ENCODE data around the gene ZC3H18. TPM values are rescaled to one million over a fixed set of nuclear protein-coding genes. Genes with fewer than 3 reads are reported as not detected.

ZC3H18 gene
- total RNA-seq, 1 experiment from 2014 or later: 61.8 TPM

DNA sequence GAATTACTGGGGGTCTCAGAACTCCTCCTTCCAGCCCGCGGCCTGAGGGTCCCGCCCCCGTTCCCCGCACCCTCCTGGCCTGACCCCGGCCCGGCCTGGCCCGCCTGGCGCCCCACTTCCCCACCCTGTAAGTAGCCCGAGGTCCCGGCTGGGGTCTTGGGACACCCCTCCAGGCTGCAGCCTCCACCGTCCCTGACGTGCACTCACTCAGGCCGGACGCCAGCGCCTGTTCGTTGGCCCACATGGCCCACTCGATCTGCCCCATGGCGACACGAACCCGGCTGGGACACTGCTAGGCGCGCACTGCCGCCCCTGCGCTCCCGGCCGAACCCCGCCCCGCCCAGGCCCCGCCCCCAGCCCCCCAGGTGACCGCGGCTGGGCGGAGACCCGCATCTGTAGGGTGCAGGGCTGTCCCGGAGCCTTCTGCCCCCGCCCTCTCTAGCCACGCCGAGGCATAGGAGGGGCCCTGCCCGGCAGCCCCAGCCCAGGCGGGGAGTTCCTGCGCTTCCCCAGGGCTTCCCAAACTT lies 80.6 kb downstream of the ZC3H18 start, which contains the start of gene CYBA (continued):
- TF ChIP-seq, protein P1, sequence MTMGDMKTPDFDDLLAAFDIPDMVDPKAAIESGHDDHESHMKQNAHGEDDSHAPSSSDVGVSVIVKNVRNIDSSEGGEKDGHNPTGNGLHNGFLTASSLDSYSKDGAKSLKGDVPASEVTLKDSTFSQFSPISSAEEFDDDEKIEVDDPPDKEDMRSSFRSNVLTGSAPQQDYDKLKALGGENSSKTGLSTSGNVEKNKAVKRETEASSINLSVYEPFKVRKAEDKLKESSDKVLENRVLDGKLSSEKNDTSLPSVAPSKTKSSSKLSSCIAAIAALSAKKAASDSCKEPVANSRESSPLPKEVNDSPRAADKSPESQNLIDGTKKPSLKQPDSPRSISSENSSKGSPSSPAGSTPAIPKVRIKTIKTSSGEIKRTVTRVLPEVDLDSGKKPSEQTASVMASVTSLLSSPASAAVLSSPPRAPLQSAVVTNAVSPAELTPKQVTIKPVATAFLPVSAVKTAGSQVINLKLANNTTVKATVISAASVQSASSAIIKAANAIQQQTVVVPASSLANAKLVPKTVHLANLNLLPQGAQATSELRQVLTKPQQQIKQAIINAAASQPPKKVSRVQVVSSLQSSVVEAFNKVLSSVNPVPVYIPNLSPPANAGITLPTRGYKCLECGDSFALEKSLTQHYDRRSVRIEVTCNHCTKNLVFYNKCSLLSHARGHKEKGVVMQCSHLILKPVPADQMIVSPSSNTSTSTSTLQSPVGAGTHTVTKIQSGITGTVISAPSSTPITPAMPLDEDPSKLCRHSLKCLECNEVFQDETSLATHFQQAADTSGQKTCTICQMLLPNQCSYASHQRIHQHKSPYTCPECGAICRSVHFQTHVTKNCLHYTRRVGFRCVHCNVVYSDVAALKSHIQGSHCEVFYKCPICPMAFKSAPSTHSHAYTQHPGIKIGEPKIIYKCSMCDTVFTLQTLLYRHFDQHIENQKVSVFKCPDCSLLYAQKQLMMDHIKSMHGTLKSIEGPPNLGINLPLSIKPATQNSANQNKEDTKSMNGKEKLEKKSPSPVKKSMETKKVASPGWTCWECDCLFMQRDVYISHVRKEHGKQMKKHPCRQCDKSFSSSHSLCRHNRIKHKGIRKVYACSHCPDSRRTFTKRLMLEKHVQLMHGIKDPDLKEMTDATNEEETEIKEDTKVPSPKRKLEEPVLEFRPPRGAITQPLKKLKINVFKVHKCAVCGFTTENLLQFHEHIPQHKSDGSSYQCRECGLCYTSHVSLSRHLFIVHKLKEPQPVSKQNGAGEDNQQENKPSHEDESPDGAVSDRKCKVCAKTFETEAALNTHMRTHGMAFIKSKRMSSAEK (CRISPR knock-in tag; IDR thresholded peaks at IDR 0.05; ENCODE audit: borderline replicate concordance): no peak
- TF ChIP-seq TEAD4 (CRISPR knock-in tag; IDR thresholded peaks at IDR 0.05) (no peak), HMGA2 (CRISPR knock-in tag; IDR thresholded peaks at IDR 0.05) (no peak), ZNF671 (CRISPR knock-in tag; IDR thresholded peaks at IDR 0.05) (no peak), ZNF263 (CRISPR knock-in tag; IDR thresholded peaks at IDR 0.05; ENCODE audit: low read depth) (no peak), NFATC4 (CRISPR knock-in tag; IDR thresholded peaks at IDR 0.05) (no peak), OVOL2 (CRISPR knock-in tag; IDR thresholded peaks at IDR 0.05; ENCODE audit: borderline replicate concordance) (no peak), ZBTB21 (CRISPR knock-in tag; IDR thresholded peaks at IDR 0.05; ENCODE audit: borderline replicate concordance) (no peak), ZNF219 (CRISPR knock-in tag; IDR thresholded peaks at IDR 0.05; ENCODE audit: borderline replicate concordance) (0 out of 2 replicates have a peak, but pooled peaks have one; percentile 38), MXD4 (CRISPR knock-in tag; IDR thresholded peaks at IDR 0.05; ENCODE audit: borderline replicate concordance) (no peak), SMAD4 (CRISPR knock-in tag; IDR thresholded peaks at IDR 0.05) (no peak), NR1H2 (CRISPR knock-in tag; IDR thresholded peaks at IDR 0.05) (no peak), NR2C2 (CRISPR knock-in tag; IDR thresholded peaks at IDR 0.05) (no peak)
- TF ChIP-seq, protein P2, sequence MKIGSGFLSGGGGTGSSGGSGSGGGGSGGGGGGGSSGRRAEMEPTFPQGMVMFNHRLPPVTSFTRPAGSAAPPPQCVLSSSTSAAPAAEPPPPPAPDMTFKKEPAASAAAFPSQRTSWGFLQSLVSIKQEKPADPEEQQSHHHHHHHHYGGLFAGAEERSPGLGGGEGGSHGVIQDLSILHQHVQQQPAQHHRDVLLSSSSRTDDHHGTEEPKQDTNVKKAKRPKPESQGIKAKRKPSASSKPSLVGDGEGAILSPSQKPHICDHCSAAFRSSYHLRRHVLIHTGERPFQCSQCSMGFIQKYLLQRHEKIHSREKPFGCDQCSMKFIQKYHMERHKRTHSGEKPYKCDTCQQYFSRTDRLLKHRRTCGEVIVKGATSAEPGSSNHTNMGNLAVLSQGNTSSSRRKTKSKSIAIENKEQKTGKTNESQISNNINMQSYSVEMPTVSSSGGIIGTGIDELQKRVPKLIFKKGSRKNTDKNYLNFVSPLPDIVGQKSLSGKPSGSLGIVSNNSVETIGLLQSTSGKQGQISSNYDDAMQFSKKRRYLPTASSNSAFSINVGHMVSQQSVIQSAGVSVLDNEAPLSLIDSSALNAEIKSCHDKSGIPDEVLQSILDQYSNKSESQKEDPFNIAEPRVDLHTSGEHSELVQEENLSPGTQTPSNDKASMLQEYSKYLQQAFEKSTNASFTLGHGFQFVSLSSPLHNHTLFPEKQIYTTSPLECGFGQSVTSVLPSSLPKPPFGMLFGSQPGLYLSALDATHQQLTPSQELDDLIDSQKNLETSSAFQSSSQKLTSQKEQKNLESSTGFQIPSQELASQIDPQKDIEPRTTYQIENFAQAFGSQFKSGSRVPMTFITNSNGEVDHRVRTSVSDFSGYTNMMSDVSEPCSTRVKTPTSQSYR (CRISPR knock-in tag; IDR thresholded peaks at IDR 0.05): 0 out of 2 replicates have a peak, but pooled peaks have one; percentile 12
- TF ChIP-seq, protein P3, sequence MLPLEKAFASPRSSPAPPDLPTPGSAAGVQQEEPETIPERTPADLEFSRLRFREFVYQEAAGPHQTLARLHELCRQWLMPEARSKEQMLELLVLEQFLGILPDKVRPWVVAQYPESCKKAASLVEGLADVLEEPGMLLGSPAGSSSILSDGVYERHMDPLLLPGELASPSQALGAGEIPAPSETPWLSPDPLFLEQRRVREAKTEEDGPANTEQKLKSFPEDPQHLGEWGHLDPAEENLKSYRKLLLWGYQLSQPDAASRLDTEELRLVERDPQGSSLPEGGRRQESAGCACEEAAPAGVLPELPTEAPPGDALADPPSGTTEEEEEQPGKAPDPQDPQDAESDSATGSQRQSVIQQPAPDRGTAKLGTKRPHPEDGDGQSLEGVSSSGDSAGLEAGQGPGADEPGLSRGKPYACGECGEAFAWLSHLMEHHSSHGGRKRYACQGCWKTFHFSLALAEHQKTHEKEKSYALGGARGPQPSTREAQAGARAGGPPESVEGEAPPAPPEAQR (CRISPR knock-in tag; IDR thresholded peaks at IDR 0.05): no peak
- TF ChIP-seq, protein P4, sequence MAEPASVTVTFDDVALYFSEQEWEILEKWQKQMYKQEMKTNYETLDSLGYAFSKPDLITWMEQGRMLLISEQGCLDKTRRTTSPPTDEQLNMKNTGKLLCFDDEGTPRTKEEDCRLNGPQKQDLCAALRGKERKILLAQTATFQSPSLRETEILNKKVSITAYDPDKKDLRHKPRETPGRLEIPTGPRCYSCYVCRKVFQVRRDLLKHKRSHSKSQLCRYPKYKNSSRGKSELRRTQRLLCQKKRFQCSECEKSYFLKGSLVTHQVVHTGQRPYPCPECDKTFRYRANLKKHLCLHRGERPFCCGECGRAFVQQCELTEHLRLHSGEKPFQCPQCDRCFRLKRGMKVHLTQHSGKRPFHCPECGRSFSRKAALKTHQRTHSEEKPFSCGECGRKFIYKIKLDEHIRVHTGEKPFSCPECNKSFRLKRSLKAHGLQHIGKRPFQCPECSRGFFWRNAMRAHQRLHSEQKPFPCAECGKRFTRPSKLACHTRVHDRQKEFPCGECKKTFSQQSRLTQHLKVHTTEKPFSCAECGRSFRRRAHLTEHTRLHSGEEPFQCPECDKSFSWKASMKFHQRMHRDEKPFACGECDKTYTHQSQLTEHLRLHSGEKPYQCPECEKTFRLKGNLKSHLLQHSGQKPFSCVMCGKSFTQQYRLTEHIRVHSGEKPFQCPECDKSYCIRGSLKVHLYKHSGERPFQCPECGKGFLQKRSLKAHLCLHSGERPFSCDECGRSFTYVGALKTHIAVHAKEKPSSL (CRISPR knock-in tag; conservative IDR thresholded peaks at IDR 0.05): no peak
- TF ChIP-seq, protein P5, sequence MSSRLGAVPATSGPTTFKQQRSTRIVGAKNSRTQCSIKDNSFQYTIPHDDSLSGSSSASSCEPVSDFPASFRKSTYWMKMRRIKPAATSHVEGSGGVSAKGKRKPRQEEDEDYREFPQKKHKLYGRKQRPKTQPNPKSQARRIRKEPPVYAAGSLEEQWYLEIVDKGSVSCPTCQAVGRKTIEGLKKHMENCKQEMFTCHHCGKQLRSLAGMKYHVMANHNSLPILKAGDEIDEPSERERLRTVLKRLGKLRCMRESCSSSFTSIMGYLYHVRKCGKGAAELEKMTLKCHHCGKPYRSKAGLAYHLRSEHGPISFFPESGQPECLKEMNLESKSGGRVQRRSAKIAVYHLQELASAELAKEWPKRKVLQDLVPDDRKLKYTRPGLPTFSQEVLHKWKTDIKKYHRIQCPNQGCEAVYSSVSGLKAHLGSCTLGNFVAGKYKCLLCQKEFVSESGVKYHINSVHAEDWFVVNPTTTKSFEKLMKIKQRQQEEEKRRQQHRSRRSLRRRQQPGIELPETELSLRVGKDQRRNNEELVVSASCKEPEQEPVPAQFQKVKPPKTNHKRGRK (CRISPR knock-in tag; IDR thresholded peaks at IDR 0.05; ENCODE audit: borderline replicate concordance): no peak
- TF ChIP-seq, protein P6, sequence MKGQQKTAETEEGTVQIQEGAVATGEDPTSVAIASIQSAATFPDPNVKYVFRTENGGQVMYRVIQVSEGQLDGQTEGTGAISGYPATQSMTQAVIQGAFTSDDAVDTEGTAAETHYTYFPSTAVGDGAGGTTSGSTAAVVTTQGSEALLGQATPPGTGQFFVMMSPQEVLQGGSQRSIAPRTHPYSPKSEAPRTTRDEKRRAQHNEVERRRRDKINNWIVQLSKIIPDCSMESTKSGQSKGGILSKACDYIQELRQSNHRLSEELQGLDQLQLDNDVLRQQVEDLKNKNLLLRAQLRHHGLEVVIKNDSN (CRISPR knock-in tag; IDR thresholded peaks at IDR 0.05): peak; percentile 45; the same call in 1 of the 2 replicates
- TF ChIP-seq, protein P7, sequence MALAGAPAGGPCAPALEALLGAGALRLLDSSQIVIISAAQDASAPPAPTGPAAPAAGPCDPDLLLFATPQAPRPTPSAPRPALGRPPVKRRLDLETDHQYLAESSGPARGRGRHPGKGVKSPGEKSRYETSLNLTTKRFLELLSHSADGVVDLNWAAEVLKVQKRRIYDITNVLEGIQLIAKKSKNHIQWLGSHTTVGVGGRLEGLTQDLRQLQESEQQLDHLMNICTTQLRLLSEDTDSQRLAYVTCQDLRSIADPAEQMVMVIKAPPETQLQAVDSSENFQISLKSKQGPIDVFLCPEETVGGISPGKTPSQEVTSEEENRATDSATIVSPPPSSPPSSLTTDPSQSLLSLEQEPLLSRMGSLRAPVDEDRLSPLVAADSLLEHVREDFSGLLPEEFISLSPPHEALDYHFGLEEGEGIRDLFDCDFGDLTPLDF (CRISPR knock-in tag; IDR thresholded peaks at IDR 0.05): no peak
- TF ChIP-seq, protein P8, sequence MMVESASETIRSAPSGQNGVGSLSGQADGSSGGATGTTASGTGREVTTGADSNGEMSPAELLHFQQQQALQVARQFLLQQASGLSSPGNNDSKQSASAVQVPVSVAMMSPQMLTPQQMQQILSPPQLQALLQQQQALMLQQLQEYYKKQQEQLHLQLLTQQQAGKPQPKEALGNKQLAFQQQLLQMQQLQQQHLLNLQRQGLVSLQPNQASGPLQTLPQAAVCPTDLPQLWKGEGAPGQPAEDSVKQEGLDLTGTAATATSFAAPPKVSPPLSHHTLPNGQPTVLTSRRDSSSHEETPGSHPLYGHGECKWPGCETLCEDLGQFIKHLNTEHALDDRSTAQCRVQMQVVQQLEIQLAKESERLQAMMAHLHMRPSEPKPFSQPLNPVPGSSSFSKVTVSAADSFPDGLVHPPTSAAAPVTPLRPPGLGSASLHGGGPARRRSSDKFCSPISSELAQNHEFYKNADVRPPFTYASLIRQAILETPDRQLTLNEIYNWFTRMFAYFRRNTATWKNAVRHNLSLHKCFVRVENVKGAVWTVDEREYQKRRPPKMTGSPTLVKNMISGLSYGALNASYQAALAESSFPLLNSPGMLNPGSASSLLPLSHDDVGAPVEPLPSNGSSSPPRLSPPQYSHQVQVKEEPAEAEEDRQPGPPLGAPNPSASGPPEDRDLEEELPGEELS (CRISPR knock-in tag; IDR thresholded peaks at IDR 0.05): peak; percentile 16; the same call in 1 of the 2 replicates
- TF ChIP-seq, protein P9, sequence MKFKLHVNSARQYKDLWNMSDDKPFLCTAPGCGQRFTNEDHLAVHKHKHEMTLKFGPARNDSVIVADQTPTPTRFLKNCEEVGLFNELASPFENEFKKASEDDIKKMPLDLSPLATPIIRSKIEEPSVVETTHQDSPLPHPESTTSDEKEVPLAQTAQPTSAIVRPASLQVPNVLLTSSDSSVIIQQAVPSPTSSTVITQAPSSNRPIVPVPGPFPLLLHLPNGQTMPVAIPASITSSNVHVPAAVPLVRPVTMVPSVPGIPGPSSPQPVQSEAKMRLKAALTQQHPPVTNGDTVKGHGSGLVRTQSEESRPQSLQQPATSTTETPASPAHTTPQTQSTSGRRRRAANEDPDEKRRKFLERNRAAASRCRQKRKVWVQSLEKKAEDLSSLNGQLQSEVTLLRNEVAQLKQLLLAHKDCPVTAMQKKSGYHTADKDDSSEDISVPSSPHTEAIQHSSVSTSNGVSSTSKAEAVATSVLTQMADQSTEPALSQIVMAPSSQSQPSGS (CRISPR knock-in tag; IDR thresholded peaks at IDR 0.05; ENCODE audit: borderline replicate concordance, low read depth): no peak

Measured in WTC11 (cell line).